HG03039 (cell line): Measurements from ENCODE around the gene GALNTL6.

Experiments used
- ATAC-seq: cut with Tn5 transposase; IDR thresholded peaks from one replicate; pipeline ENCODE4 v1.9.1; 2021; ENCODE audit warnings: mild to moderate bottlenecking, moderate library complexity; ENCODE audit not compliant: unreplicated experiment

The GALNTL6 gene

GRCh38 chr4:171876636-171877035, 63.4 kb downstream of the GALNTL6 start:
- no peak for ATAC-seq

GRCh38 chr4:171880136-171880535, 66.9 kb downstream of the GALNTL6 start:
- no peak for ATAC-seq

- no peak for ATAC-seq
Measured at GRCh38 chr4:171889681-171890080, 76.5 kb downstream of the GALNTL6 start.

GRCh38 chr4:171891038-171891437, 77.8 kb downstream of the GALNTL6 start:
- ATAC-seq = peak; percentile 91

GRCh38 chr4:171896426-171896825, 83.2 kb downstream of the GALNTL6 start:
- no peak for ATAC-seq

- ATAC-seq = no peak
Measured at GRCh38 chr4:171919314-171919713, 106.1 kb downstream of the GALNTL6 start.

GRCh38 chr4:171920901-171921300, 107.7 kb downstream of the GALNTL6 start:
- no peak for ATAC-seq

GRCh38 chr4:171924746-171925376, 111.7 kb downstream of the GALNTL6 start:
- no peak for ATAC-seq

GRCh38 chr4:171928336-171928735, 115.1 kb downstream of the GALNTL6 start:
- ATAC-seq = no peak

GRCh38 chr4:171929477-171929876, 116.3 kb downstream of the GALNTL6 start:
- ATAC-seq = no peak

GRCh38 chr4:171929907-171930306, 116.7 kb downstream of the GALNTL6 start:
- ATAC-seq = no peak

- ATAC-seq = no peak
Measured at GRCh38 chr4:171932238-171932637, 119.0 kb downstream of the GALNTL6 start.

GRCh38 chr4:171940656-171941055, 127.5 kb downstream of the GALNTL6 start:
- ATAC-seq = no peak

- no peak for ATAC-seq
Measured at GRCh38 chr4:171947400-171947799, 134.2 kb downstream of the GALNTL6 start.

GRCh38 chr4:171948038-171948437, 134.8 kb downstream of the GALNTL6 start:
- ATAC-seq = no peak

GRCh38 chr4:171954650-171955049, 141.4 kb downstream of the GALNTL6 start:
- no peak for ATAC-seq

GRCh38 chr4:171956678-171957077, 143.5 kb downstream of the GALNTL6 start:
- no peak for ATAC-seq

- no peak for ATAC-seq
Measured at GRCh38 chr4:171962110-171962509, 148.9 kb downstream of the GALNTL6 start.

- ATAC-seq = no peak
Measured at GRCh38 chr4:171966356-171966755, 153.2 kb downstream of the GALNTL6 start.

- ATAC-seq = no peak
Measured at GRCh38 chr4:171978216-171978615, 165.0 kb downstream of the GALNTL6 start.

- ATAC-seq = no peak
Measured at GRCh38 chr4:171979461-171979860, 166.3 kb downstream of the GALNTL6 start.

- ATAC-seq = no peak
Measured at GRCh38 chr4:171981185-171981584, 168.0 kb downstream of the GALNTL6 start.
